HG03439 (cell line): ENCODE measurements around the gene HIRA.
"Not testable (repeated sequence)": the region's sequence is repeated elsewhere in the genome, so short reads cannot be mapped to it uniquely, and the experiment has no call there.

Source experiments
- ATAC-seq: cut with Tn5 transposase; IDR thresholded peaks from one replicate; pipeline ENCODE4 v1.9.1; 2021; ENCODE audit warnings: mild to moderate bottlenecking, moderate library complexity; ENCODE audit not compliant: unreplicated experiment

The HIRA gene

DNA sequence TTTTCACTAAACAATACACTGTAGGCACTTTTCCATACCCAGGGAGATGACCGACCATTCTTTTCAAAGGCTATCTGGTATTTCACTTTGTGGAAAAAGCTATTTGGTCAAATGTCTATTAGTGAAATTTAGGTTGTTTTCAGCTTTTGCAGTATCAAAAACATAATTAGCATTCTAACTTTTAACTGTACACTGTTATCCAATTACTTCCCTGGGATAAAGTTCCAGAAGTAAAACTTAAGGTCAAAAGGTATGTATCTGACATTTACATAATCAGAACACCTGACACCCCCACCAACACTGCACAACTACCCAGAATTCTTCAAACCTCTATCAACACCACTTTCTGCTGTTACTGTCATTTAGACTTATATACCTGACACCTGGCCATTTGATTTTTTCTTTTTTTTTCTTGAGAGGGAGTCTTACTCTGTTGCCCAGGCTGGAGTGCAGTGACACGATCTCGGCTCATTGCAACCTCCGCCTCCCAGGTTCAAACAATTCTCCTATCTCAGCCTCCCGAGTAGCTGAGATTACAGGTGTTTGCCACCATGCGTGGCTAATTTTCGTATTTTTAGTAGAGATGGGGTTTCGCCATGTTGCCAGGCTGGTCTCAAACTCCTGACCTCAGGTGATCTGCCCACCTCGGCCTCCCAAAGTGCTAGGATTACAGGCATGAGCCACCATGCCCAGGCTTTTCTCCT, 13.9 kb upstream of the HIRA start:
- not testable (repeated sequence) for ATAC-seq

DNA sequence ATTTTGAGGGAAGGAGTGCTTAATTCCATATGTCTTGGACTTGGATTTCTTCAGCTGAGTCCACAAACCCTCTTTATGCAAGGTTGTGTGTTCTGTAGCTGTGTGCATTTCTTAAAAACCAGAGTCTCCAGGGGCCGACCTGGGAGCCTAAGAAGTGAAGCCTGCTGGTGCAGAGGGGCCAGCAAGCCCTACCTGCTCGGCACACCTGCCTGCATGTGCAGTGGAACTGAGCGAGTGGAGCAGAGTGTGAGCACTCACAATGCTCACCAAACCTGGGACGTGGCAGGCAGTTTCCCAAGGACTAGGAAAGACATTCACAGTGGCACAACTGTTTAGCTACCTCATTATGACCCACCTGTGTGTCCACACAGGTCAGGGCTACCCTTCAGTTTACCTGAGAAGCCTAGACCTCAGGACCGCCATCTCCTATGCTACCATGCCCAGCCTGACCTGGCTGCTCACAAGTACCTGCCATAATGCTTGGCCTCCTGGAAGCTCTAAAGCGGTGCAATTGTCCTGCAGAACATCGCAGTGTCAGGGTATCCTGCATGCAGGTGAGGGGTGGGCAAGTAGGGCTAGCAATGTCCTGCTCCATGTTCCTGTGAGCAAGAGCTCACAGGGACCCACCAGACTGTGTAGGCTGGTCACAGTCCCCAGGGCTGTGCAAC, 12.1 kb upstream of the HIRA start:
- no peak for ATAC-seq

DNA sequence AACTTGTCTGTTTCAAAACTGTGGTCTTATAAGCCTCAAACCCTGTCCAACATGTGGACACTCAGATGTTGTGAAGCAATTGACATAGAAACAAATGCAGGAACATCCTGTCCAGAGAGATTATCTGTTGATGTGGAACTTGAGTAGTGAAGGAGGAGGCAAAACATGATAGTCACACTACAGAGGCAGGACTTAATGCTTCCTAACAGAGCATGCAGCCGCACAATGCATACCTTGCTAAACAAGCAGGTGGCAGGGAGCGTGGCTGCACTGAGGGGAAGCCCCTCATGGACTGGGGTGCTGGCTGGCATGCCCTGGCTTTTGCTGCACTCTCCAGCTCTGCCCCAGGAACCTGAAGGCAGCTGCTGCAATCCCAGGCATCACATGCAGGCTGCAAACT, 10.6 kb upstream of the HIRA start:
- ATAC-seq = no peak

DNA sequence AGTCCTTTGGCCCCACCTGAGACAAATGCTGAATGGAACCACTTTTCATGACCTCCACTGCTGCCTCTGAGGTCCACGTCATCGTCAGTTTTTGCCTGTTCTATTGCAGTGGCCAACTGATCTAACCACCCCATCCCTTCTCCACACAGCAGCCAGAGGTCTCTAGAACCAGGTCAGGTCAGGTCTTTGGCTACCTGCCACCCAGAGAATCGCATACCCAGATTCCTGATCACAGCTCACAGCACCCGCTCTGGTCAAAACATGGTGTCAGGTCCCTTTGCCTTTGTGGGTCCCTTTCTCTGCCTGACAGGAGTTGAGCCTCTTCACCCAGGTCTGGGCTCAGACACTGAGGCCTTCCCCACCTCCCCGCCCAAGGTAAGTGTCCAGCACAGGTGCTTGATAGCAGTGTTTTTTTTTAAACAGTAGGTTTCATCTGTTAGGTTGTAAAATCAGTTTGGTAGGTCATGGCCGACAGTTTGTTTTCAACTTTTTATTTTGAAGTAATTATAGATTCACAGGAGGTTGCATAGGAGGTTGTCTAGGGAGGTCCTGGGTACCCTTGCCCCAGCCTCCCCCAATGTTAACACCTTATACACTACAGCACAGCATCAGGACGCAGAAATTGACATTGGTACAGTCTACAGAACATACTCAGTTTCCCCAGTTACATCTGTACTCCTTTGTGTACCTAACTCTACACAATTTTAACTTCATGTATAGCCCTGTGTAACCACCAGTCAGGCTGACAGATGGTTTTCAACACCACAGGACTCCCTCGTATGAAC, 9.1 kb upstream of the HIRA start:
- ATAC-seq = no peak

DNA sequence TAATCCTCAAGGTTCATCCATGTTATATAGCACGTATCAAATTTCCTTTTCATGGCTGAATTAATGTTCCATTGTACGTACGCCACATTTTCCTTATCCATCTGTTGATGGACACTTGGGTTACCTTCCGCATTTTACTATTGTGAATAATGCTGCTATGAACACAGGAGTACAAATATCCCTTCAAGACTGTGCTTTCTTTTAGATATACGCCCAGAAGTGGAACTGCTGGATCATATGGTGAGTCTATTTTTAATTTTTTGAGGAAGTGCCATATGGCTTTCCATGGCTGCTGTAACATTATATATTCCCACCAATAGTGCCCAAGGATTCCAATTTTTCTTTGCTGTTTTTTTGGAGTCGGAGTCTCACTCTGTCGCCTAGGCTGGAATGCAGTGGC, 6.8 kb upstream of the HIRA start:
- no peak for ATAC-seq

DNA sequence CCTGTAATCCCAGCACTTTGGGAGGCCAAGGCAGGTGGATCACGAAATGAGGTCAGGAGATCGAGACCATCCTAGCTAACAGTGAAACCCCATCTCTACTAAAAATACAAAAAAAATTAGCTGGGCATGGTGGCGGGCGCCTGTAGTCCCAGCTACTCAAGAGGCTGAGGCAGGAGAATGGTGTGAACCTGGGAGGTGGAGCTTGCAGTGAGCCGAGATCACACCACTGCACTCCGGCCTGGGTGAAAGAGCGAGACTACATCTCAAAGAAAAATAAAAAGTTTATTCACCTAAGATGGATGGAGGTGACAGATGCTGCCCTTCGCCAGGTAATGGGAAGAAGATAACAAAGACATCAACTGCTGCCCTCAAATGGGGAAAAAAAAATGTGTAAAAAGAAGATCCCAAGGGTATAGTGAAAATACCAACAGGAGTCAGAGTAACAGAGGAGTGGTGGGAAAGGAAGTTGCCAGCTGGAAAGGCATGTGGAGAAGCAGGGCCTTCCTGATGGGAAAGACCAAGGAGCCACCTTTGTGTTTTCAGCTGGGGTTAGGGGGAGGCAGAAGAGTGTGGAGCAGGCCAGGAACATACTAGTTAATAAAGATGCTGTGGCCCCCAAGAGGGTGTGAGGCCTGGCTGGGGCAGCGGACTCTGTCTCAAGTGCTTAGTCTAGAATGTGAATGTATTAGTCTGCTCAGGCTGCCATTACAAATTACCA, 5.1 kb upstream of the HIRA start:
- not testable (repeated sequence) for ATAC-seq

DNA sequence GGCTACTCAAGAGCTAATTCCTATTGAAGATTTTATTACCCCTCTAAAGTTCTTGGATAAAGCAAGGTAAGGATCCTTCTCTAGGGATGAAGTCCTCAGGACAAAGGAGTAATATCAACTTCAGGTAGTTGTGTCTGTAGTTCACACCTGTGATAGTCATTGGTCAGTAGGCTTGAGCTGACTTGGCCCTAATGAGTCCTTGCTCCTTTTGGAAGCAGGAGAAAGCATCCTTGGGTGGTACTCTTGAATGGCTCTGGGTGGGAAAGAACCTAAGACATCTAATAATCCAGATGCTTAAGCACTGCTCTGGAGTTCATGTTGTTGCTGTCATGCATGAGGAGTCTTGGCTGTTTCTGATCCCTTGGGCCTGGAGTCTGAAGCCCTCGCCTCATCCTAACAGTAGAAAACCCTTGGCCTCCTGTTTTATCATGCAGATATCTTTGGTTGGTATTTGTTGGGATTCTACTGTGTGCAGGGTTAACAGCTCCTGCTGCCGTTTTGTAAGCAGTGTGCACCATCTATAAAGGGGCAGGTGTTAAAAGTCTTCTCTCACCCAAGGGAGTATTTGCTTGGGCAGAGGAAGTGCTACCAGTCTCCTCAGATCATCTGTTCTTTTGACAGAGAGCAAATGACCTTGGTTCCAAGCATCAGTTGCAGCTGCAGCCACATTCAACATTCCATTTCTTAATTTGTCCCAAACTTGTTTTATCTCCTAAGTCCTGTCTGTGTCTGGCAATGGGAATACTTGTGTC, 3.5 kb upstream of the HIRA start:
- ATAC-seq = no peak

DNA sequence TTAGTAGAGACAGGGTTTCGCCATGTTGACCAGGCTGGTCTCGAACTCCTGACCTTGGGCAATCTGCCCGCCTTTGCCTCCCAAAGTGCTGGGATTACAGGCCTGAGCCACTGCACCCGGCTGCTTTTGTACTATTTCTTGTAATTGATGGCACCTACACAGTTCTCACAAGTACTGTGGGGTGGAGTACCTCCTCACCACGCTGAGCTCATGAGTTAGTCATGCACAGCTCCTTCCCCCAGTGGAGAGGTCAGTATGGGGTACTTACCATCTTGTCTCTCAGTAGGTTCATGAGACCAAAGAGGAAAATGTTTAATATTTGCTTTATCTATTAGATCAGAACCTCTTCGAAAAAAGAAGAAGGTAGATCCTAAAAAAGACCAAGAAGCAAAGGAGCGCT, 2.9 kb upstream of the HIRA start:
- ATAC-seq = no peak

DNA sequence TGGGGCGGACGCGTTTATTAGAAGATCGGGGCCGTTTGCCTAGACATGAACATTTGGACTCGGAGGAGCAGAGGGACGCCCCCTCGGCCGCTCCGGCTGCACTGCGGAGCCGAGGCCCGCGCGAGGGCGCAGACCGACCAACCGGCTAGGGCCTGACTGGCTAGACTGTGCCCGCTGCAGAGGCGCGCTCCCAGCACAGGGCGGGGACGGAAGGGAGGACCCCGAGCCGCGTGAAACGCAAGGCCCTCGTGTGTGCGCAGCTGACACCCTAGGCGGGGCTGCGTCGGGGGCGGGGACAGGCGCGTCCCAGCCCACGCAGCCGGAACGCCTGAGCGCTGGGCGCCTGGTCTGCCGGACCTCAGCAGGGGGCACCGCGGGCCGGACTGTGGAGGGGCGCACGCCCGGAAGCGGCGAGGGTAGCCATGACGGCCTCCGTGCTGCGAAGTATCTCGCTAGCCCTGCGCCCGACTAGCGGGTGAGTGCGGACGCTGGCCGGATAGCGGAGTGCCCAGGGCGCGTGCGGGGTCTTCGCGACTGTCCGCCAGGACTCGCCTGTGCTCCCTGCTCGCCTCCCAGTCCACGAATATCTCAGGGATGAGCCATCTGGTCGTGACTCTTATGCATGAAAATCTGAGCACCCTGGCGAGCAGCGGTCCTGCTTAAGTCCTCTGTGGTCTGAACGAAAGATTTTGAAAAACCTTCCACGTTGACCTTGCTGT, 759 bp upstream of the HIRA start, which contains the start of gene MRPL40:
Gene MRPL40, plus strand, starts transcription at position 413 of the 719 bp plus-strand sequence. Its CDS starts 10 bp downstream, at position 423.
- ATAC-seq = peak; percentile 68

DNA sequence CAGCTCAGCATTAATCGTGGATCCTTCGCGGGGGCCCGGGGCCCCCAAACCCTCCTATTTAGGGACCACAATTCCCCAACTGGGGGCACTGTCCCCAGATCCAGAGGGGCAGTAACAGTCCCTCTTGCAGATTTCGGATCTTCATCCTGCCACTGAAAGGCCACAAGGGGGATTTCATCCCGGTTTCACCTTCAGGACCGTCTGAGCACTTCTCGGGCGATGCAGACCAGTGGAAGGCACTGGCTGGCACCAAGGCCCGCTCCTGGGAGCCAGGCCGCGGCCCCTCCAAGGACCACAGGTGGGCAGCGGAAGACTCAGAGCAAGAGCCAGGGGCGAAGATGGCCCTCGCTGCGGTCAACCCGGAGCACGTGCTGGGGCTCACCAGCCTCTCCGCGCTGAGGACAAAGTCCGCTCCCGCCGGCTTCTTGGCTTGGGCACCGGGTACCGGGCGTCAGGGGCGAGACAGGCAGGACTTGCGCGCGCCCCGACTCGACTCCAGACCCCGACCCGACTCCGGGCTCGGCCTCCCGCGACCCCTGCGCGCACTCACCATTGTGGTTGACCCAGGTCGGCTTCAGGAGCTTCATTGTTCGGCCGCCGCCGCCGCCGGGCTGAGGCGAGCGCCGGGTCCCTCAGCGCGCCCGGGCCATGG, 517 bp downstream of the HIRA start:
- peak; percentile 3 for ATAC-seq

DNA sequence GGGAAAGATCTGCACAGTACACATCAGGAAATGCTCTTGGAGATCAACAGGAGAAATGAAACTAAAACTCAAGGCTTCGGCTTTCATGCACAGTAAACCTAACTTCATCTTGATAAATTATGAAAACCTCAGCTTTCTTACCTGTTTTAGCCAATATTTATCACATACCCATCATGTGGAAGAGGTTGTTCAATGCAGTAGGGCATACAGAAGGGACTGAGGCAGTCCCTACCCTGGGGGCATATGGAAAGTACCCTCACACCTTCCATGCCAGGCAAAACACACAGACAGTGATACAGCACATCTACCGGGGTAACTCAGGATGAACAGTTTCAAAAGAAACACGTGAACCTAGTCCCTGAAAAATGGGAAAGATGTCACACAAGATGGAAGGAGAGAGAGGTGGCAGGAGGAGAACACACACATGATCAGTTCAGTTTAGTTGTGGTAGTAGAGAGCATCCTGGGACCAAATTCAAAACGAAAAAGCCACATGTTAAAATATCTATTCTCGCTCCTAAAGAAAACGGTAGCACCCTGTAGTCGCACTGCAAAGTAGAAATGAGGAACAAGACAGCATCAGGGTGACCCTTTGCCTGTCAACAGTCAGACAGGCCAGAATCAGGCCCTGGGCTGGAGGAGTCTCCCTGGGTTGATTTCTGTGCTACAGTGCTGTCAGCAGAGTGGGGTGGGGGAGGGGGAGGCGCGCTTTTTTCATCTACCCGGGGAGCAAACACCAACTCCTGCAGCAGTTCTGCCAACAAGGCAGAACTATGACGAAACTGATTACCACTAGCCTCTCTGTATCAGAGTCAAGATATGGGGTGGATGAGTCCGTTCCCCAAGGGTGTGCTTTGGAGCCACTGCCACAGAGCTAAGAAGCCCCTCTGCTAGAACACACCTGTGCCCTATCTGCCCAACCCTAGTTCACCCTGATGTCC, 1.3 kb downstream of the HIRA start:
- ATAC-seq = no peak

DNA sequence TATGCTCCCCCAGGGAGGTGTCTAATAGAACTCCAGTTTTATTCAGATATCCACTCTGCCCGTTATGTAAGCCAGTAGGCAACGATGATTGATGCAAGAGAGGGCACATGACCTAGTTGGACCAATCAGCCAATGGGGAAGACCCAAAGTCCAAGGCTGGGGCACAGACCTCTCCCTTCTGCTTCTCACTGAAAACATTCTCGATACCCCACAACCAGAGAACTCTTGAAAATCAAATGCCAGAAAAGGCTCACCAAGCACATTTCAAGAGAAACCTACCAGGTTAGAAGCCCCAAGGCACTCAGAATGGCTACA, 7.4 kb downstream of the HIRA start:
- ATAC-seq = no peak

DNA sequence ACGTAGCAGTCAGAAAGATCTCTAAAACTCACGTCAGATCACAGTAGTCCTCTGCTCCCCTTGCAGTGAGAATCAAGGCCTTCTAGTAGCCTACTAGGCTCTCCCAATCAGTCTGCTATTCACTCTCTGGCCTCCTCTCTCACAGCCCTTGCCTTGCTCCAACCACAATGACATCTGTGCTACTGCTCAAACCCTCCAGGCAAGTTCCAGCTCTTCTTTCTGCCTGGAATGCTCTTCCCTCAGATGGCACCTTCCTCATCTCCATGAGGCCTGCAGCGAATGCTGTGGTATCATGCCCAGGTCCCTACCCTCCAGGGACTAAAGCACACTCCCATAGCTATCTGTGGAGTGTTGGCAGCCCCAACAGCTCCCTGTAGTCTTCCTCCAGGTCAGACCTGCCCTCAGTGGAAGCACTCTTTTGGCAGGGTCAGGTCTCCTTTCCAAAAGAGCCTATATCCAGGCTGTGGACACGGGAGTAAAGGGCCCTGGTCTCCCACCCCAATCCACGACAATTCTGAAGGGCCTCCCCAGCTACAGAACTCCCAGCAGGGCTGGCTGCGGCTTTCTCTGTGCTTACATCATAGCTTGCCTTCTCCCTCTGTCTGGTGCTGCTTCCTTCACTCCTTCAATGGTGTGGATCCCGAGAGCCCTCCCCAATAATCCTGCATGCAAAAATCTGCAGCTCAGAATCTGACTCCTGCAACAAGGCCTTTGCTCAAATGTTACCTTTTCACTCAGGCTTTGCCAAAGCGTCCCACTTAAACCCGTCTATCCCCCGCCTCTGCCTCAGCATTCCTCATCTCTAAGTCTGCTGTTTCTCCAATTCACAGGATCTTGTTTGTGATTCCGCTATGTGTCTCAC, 8.9 kb downstream of the HIRA start:
- no peak for ATAC-seq

DNA sequence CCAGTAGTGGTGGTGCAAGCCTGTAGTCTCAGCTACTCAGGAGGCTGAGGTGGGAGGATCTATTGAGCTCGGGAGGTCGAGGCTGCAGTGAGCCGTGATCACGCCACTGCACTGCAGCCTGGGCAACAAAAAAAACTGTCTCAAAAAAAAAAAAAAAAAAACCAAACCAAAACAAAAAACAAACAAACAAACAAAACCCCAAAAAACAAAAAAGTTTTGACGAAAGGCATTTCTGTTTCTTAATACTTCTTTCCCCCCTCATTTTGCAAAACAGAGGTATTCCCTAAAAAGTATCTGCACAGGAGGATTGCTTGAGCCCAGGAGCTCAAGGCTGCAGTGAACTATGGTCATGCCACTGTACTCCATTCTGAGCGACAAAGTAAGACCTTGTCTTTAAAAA, 11.2 kb downstream of the HIRA start:
- no peak for ATAC-seq

DNA sequence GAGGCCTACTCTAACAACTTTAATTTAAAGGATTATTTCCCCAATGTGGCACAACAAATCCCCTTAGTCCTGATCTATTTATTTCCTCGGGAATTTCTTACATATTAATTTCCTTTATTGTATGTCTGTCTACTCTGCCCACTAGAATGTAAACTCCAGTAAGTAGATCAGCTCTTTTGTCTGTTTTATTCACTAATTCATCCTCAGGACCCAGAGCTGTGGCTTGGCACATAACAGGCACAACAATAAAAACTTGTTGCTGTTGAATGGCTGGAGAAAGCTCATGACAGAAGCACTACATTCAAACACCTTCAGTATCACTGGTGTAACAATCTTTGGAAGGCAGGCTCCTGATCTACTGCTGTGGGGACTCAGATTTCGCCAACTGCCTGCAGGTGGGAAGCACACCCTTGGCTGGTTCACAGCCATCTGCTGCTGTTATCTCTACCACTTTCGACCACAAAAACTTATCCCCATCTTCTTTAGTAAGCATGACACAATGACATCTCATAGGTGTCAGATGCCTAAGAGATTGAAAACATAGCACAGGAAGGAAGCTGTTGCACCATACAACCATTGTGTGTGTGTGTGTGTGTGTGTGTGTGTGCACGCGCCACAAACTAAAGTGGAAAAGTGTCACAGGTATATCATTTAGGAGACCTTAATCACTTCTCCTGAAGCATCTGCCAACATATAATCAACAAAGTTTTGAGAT, 11.9 kb downstream of the HIRA start:
- no peak for ATAC-seq

DNA sequence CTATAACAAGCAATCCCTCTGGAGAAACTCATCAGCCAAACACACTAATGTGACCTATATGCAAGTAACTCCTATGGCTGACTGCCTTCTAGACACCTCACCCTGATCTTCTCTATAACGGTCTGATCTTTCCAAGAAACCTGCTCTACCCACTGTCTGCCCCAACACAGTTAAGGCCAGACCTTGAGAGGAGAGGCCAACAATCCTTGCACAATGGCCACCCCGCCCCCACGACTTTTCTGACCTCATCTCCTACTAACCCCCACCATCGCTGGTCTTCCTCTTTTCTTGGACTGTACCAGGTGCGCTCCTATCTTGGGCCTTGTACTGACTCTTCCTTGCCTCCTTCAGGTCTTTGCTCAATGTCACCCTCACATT, 12.5 kb downstream of the HIRA start:
- no peak for ATAC-seq

DNA sequence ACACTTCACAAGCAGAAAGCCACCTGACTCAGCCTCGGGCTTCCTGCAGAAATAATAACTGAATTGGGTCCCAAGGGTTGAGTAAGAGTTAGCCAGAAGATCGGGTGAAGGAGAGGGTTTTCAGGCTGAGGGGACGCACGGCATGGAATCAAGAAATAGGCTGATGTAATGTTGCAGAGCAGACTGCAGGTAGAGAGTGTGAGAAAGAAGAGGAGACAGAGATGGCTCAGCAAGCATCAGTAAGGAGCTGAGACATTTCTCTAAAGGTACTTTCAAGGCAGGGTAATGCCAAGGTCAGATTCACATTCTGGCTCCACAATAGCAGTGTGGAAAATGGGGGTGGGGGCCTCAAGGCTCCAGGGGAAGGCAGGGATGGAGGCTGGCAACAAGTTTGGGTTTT, 18.6 kb downstream of the HIRA start:
- no peak for ATAC-seq
